ENCODE measurements around the gene CRABP1.
"Not testable (repeated sequence)": the region's sequence is repeated elsewhere in the genome, so short reads cannot be mapped to it uniquely, and the experiment has no call there.

The CRABP1 gene

GRCh38 chr15:78380143-78380542 lies 40.0 kb downstream of the CRABP1 start:
- not testable (repeated sequence) for DNase-seq

- no peak for DNase-seq
Observed at GRCh38 chr15:78382114-78382880, 42.1 kb downstream of the CRABP1 start.

DNA sequence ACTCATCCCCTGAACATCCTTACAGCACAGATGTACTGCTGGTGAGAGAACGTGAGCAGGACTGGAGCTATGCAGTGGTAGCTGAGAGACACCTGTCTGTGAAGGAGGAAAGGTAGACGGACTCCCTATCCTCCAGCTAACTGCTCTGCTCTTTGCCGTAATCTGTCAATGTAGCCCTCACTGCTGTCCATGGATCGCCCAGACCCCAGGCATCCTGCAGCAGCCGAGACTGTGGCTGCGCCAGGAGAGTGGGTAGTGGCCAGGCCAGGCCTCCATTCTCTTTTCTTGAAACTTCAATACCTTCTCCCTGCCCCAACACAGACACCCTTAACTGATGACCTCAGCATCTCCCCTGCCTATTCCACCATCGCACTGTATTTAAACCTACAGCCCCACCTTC lies 44.5 kb downstream of the CRABP1 start:
- DNase-seq: no peak

DNA sequence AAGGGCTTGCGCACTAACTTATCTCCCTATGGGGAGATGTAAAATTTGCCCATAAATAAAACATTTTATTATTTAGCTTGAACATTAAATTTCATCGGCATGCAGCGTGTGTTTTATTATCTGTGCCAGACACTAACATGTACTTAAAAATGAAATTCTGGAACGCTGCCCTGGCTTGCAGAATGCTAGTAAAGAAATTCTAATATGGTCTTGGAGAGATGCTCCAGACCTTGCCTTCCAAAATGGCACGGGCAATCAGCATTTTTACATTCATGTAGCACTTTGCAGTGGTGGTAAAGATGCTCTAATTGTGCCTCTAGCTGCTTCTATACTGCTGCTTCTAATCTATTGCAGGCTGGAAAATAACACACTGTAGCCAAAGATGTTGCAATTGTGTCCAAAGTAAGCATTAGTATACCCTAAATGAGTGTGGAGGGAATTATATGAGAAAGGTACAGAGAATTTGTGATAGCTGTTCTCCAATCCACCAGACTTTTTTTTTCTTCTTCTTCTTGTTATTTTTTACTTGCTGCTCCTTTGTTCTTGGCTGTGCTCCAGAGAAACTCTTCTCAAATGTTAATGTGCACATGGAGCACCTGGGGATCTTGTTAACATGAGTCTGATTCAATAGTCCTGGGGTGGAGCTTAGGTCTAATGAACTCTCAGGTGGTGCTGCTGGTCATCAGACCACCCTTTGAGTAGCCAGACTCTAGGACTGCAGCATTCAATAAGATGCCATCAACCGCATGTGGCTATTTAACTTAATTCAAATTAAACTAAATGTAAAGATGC lies 47.3 kb downstream of the CRABP1 start:
- no peak for DNase-seq

DNA sequence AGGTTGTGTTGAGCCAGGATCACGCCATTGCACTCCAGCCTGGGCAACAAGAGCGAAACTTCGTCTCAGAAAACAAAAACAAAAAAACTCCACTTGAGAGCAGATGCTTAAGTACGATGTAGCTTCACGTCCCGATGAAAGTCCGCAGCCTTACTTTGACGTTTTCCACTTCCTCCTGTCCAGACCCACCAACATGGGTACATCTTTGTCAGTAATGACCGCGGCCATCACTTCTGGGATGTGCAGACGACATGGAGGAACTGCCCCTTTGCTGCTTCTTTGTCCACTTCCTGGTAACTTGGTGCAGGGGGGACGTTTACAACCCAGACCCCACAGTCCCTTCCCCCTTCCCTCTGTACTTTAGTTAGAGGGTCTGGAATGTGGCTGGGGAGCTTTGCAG lies 48.7 kb downstream of the CRABP1 start:
- DNase-seq: no peak

DNA sequence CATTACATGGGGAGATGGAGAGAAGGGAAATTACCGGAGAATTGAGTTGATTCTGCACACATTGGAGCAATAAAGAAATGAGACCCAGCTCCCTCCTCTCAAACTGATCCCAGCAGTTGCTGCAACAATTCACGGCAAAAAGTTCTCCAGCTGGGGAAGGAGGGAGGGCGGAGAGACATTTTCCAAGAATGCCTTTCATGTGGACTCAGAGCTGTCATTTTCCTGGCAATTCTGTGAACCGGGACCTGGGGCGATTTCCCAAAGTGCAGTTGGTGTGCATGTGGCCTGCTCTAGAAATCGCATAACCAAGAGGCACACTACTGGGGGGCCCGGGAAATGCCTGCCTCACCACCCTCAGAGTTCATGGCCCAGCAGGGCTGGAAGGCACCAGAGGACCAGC lies 49.2 kb downstream of the CRABP1 start:
- no peak for DNase-seq

GRCh38 chr15:78389738-78390137 lies 49.6 kb downstream of the CRABP1 start:
- DNase-seq: no peak

GRCh38 chr15:78390242-78390641 lies 50.1 kb downstream of the CRABP1 start:
- DNase-seq: no peak

GRCh38 chr15:78390826-78391225 lies 50.7 kb downstream of the CRABP1 start:
- DNase-seq: no peak

- no peak for DNase-seq
Observed at GRCh38 chr15:78391781-78392180, 51.6 kb downstream of the CRABP1 start.

DNA sequence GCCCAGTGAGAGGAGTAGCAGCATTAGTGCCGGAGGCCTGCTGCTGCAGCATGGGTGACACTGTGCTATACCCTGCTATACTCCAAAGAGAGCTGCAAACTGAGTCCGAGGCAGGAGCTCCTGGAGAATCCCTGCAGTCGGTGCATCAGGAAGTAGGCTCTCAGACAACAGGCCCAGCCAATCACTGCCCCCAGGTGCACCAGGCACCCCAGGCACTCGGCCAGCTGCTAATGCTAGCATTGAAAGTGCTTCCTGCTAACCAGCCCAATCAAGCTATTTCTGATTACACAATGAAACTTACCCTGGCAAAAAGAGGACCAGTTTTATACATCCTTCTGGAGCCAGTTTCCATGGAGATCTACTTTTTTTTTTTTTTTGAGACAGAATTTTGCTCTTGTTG lies 52.3 kb downstream of the CRABP1 start:
- no peak for DNase-seq

- no peak for DNase-seq
Observed at GRCh38 chr15:78393137-78393536, 53.0 kb downstream of the CRABP1 start.

DNA sequence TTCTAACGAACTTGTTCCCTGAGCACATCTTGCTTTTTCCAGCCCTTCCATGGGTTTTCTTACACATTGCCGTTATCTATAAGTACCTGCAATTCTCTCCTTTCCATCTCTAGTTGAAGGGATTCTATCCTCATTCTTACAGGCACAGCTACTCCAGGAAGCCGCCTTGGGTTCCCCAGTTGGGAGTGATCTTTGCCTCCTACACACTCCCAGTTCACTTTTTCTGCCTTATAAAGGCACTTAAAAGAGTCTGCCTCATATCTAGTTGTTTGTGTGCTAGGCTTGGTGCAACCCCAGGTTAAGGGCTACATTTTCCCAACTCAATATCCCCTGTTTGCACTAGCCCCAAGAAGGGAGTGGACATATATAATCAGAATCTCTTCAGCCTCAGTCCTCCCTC lies 53.9 kb downstream of the CRABP1 start:
- no peak for DNase-seq

- no peak for DNase-seq
Observed at GRCh38 chr15:78394981-78395616, 54.9 kb downstream of the CRABP1 start.

GRCh38 chr15:78396186-78396814 lies 56.1 kb downstream of the CRABP1 start:
- DNase-seq: no peak

DNA sequence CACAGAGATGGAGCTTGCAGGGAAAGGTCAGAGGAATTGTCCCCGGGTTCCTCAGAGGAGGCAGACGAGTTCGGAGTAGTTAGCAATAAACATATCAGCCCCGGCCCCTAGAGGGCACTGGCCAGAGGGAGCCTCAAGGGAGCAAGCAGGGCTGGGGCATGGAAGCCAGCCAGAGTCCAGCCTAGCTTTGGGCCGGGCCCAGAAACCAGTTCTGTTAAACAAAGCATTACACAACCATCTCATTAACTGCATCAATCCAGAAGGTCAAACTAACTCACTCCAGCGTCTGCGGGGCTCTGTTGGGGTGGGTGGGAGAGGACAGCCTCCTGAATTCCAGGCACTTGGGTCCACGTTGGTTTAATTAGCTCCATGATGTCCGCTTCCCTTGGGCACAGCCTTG lies 56.8 kb downstream of the CRABP1 start:
- DNase-seq: no peak

- DNase-seq: no peak
Observed at GRCh38 chr15:78397382-78397781, 57.2 kb downstream of the CRABP1 start.
